CD1c-positive myeloid dendritic cell (primary cell): ENCODE results near the gene GTF2IRD1.
"Not testable (repeated sequence)": the region's sequence is repeated elsewhere in the genome, so short reads cannot be mapped to it uniquely, and the experiment has no call there.

Experiments used
- DNase-seq: peaks from one replicate; pipeline ENCODE4 v3.0.0-alpha.2; 2016; ENCODE audit errors: extremely low spot score

The GTF2IRD1 gene

GRCh38 chr7:74430961-74431466 lies 22.7 kb upstream of the GTF2IRD1 start:
- DNase-seq = no peak

DNA sequence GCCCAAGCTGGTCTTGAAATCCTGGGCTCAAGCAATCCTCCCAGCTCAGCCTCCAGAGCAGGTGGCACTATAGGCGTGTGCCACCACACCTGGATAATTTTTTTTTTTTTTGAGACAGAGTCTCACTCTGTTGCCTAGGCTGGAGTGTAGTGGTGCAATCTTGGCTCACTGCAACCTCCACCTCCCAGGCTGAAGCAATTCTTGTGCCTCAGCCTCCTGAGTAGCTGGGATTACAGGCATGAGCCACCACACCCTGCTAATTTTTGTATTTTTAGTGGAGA lies 16.5 kb upstream of the GTF2IRD1 start:
- not testable (repeated sequence) for DNase-seq

GRCh38 chr7:74438327-74438726 lies 15.4 kb upstream of the GTF2IRD1 start:
- DNase-seq = no peak

DNA sequence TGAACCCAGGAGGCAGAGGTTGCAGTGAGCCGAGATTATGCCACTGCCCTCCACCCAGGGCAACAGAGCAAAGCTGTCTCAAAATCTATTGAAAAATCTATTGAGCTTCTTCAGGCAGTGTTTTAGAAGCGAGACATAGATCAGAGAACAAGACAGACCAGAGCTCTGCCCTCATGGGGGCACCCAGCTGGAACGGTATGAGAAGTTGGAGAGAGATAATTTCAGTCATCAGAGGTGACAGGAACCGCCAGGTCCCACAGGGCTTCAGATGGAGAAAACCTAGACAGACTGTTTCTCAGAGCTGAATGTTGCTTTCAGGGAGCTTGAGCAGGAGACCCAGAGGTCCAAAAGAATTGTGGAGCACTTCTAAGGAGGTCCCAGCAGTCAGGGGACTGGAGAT lies 14.2 kb upstream of the GTF2IRD1 start:
- DNase-seq = no peak

DNA sequence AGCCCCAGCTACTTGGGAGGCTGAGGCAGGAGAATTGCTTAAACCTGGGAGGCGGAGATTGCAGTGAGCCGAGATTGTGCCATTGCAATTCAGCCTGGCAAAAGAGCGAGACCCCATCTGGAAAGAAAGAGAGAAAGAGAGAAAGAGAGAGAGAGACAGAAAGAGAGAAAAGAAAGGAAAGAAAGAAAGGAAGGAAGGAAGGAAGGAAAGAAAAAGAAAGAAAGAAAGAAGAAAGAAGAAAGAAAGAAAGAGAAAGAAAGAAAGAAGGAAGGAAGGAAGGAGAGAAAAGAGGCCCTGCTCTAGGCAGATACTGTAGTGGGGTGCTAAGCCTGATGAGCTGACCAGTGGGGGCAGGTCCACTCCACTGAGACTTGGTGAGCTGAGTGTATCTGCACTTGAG lies 13.6 kb upstream of the GTF2IRD1 start:
- not testable (repeated sequence) for DNase-seq

DNA sequence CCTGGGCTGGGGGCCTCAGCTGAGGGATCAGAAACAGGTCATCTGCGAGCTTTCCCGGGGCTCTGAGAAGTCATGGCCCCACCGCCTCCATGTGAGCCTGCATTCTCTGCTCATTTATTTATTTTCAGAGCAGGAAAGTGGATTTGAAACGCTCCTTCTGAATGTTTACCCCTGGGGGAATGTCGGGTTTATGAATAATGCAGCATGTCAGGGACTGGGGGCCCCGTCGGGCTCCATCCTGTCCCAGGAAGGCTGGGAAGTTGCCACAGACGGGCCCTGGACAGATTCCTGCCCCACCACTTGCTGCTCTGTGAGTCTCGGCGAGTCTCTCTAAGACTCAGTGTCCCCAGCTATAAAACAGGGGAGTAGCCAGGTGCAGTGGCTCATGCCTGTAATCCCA lies 11.9 kb upstream of the GTF2IRD1 start:
- no peak for DNase-seq

GRCh38 chr7:74443543-74444247 lies 10.0 kb upstream of the GTF2IRD1 start:
- DNase-seq = no peak

DNA sequence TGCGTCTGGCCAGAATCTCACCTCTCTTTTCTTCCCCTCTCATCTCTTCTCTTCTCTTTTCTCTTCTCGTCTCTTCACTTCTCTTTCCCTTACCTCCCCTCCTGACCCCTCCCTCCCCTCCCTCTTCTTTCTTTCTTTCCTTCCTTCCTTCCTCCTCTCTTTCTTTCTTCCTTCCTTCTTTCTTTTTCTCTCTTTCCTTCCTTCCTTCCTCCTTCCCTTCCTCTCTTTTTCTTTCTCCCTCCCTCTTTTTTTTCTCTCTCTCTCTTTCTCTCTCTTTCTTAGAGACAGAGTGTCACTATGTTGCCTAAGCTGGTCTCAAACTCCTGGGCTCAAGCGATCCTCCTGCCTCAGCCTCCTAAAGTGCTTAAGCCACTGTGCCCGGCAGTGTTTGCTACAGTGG lies 4.6 kb upstream of the GTF2IRD1 start:
- no peak for DNase-seq

- peak; percentile 83 for DNase-seq
These were observed 3.8 kb upstream of the GTF2IRD1 start for GRCh38 chr7:74449809-74450397.

DNA sequence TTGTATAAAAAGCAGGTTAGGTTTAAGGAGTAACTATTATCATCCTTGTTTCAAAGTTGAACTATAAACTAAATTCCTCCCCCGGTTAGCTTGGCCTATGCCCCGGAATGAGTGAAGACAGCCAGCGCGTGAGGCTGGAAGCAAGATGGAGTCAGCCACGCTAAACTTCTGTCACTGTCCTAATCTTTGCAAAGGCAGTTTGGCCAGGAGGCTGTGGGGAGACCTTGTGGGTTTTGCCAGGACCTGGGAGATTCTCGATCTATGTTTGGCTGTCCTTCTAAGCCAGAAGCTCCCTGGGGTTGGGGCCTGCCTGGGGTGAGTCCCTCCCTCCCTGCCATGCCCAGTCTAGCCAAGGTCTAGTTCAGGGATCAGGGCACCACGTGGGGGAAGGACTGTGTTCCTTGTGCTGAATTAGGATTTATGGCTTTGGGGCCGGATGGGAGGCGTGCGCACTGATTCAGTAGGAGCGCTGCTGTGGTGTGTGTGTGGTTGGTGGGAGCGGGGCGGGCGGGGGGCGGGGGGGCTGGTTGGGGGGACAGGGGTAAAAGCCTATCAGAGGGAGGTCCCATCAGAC lies 871 bp upstream of the GTF2IRD1 start:
- peak; percentile 11 for DNase-seq

DNA sequence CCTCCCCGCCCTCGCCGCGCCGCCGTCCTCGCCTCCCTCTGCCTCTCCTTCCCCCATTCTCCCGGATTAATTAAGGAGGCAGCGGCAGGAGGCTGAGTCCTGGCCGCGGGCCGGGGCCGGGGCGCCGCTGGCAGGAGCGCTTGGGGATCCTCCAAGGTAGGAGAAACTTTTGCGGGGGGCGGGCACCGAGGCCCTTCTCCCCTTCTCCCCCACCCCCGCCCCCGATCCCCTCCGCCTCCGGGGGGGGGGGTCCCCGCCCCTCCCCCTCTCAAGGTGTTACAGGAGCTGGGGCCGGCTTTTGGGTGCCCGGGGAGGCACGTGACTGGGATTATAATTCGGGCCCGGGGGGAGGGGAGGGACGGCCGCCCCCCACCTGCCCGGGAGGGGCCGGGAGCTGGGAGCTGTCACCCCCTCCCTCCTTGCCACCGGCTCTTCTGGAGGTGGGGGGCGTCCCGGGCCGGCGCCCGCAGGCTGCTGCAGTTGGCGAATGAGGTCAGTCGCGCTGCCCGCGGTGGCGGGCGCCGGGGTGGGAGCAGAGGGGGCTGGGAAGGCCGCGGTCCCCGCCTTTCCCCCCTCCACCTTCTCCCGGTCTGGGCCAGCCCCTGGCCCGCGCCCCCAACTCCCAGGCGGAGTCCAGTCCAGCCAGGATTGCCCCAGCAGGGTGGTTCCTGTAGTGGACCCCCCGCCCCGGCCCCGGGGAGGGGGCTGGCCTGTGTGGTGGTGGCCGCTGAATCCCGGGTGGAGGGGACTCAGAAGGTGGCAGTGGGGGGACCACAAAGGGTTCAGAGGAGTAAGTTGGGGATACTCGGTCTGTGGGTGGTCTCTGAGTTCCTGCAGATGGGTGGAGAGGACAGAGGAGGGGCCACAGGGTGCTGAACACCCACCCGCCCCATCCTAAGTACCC lies 567 bp downstream of the GTF2IRD1 start:
- no peak for DNase-seq

DNA sequence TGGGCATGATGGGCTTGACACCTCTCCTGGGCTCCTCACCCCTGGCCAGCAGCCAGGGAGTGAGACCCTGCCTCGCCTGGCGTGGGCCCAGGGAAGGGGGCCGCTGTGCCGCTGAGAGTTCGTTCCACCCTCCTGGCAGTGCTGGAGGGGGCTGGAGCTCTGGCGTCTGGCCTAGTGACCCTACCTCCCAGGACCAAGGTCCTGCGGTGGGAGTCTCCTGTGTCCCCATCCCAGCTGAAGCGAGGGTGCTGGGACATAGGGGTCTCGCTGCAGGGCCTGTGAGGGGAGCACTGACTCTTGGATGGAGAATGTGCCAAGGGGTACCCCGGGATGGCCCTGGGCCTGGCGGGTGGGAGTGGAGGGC lies 1.2 kb downstream of the GTF2IRD1 start:
- no peak for DNase-seq

GRCh38 chr7:74455291-74455804 lies 1.6 kb downstream of the GTF2IRD1 start:
- no peak for DNase-seq

GRCh38 chr7:74455928-74456327 lies 2.2 kb downstream of the GTF2IRD1 start:
- DNase-seq = no peak

DNA sequence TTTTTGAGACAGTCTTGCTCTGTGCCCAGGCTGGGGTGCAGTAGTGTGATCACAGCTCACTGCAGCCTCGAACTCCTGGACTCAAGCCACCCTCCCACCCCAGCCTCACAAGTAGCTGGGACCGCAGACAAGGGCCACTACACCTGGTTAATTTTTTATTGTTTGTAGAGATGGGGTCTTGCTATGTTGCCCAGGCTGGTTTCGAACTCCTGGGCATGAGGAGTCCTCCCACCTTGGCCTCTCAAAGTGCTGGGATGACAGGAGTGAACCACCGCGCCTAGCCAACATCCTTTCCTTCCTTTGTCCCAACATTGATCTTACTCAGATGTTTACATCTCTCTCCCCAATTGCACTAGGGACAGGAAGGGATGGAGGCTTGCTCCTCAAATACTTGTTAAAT lies 3.3 kb downstream of the GTF2IRD1 start:
- no peak for DNase-seq

GRCh38 chr7:74461970-74462706 lies 8.4 kb downstream of the GTF2IRD1 start:
- no peak for DNase-seq

DNA sequence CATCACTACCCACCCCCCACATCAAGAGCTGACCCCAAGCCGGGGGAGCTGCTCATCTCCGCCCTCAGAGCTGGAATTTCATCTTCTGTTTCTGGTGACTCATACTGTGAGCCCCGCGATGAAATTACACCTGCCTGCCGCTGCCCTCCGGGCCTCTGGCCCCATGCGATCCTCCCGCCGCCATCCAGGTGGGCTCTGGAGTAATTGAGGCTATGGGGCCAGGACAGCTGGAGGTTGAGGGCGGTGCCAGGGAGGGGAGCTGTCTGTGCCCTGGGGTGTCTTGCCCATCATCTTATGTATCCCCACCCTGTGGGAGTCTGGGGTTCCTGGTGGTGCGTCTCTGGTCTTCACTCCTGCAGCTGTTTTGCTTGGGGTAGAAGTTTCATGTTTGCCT lies 9.0 kb downstream of the GTF2IRD1 start:
- no peak for DNase-seq

DNA sequence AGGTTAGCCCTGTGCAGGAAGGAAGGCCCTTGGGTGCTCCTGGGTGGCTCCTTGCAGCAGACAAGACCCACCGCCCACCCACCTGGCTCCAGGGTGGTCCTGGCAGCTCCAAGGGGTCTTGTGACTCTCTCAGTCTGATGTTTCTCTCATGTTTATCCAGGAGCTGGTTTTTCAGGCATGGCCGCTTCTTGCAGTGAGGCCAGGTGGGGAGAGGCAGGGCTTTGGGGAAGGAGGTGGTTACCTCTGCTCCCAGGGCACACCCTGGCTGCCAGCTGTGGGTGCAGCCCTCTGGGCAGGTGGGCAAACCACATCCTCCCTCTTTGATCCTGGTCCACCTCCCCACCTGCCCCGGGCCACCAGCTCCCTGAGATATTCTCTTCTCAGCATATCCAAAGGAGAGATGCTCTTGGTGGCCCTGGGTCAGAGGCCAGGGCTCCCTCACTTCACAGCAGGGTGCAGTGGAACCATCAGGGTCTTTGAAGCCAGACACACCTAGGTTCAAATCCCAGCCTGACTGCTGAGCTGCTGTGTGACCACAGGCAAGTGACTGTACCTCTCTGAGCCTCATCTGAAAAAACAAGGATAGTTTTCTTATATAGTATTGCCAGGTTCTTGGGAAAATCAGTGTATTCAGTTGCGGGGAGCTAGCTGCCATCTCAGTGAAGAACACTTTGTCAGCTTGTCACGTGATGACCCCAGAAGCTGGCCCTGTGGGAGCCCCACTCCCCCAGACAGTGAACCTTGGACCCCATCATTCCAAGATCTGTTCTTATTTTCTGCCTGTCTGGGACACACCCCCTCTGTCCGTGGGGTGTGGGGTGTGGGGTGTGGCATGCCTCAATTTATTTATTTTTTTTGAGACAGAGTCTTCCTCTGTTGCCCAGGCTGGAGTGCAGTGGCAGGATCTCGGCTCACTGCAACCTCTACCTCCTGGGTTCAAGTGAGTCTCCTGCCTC lies 11.5 kb downstream of the GTF2IRD1 start:
- DNase-seq = no peak

GRCh38 chr7:74466196-74466813 lies 12.6 kb downstream of the GTF2IRD1 start:
- DNase-seq = no peak

- no peak for DNase-seq
These were observed 14.2 kb downstream of the GTF2IRD1 start for GRCh38 chr7:74467876-74468275.
